Lower leg skin (tissue), 4 donors: Measurements from ENCODE around the gene FAM210A. TPM values are rescaled to one million over a fixed set of nuclear protein-coding genes. Genes with fewer than 3 reads are reported as not detected.
A peak's percentile ranks its signal among the peaks of the same experiment; 100 is the strongest.

ENCODE experiments used
- DNase-seq, 2 donors: peaks; one replicate each; pipeline ENCODE4 v3.0.0-alpha.2; 2019; ENCODE audit warnings: low spot score in 2 of 2
- H3K4me3 ChIP-seq: fragments of 200-600 bp; sonication (generic); 2 replicates; pipeline ENCODE4 v1.5.1; 2017; ENCODE audit warnings: mild to moderate bottlenecking, low read depth; ENCODE audit not compliant: poor library complexity, severe bottlenecking
- POLR2A ChIP-seq, 2 donors: fragments of 450-650 bp; IDR thresholded peaks; one replicate each; pipeline ENCODE4 v1.6.1; 2016 to 2017; ENCODE audit warnings: antibody characterized with exemption in 2 of 2, mild to moderate bottlenecking in 1 of 2, moderate library complexity in 1 of 2
- WGBS, 2 donors: methylation state at CpG; one replicate each; pipeline ENCODE4 v1.1.5; 2018; 5-methylcytosine and 5-hydroxymethylcytosine counted together
- intact Hi-C: fragments of 100-400 bp; cut with DNase I; formaldehyde crosslinking; loops from one replicate; pipeline ENCODE4 v1.15.0; 2023; ENCODE audit warnings: low total_unique reads
- total RNA-seq, 4 donors: library from RNA; depleted of rRNA; stranded (reverse); fragments of >200 nt; gene quantifications; one replicate each; pipeline ENCODE4 v1.1.0, GENCODE V29; 2016
- TF ChIP-seq, protein P1 (sequence below), 3 donors: fragments of 450-650 bp; IDR thresholded peaks; one replicate each; pipeline ENCODE4 v1.5.1; 2016; ENCODE audit warnings: antibody characterized with exemption in 3 of 3, mild to moderate bottlenecking in 3 of 3, moderate library complexity in 2 of 3

FAM210A gene
- total RNA-seq, 4 donors from 2014 or later: 4.9 to 9.7 (median 6.3) TPM

DNA sequence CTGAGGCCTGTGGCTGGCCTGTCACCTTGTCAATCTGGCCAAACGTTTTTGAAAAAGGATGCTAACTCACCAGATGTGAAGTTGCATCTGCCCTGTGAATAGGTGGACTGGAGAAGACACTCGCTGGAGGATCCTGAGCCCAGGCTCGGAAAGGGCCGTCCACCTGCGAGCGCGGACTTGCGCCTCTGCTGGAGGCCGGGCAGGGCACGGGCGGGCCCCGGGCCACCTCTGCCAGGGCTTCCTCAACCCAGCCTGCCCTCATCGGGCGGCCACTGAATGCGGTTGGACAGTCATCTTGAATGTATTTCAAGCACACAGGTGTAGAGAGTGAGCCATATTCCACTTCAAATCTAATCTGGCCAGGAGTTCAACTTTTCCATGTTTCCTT, 83.9 kb downstream of the FAM210A start:
- WGBS, 2 donors: 86 to 87% methylated on average over 15 of the region's 15 CpGs
- intact Hi-C loops: no loop called here
- TF ChIP-seq, protein P1, sequence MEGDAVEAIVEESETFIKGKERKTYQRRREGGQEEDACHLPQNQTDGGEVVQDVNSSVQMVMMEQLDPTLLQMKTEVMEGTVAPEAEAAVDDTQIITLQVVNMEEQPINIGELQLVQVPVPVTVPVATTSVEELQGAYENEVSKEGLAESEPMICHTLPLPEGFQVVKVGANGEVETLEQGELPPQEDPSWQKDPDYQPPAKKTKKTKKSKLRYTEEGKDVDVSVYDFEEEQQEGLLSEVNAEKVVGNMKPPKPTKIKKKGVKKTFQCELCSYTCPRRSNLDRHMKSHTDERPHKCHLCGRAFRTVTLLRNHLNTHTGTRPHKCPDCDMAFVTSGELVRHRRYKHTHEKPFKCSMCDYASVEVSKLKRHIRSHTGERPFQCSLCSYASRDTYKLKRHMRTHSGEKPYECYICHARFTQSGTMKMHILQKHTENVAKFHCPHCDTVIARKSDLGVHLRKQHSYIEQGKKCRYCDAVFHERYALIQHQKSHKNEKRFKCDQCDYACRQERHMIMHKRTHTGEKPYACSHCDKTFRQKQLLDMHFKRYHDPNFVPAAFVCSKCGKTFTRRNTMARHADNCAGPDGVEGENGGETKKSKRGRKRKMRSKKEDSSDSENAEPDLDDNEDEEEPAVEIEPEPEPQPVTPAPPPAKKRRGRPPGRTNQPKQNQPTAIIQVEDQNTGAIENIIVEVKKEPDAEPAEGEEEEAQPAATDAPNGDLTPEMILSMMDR (IDR thresholded peaks at IDR 0.05): no peak
- TF ChIP-seq POLR2A (IDR thresholded peaks at IDR 0.05): no peak
- no peak overlapping the region for H3K4me3 ChIP-seq
- peak in 1 of 2 donors; percentile 63 for DNase-seq

- WGBS, 2 donors: 38 to 44% methylated on average over 62 to 70 of the region's 84 CpGs
- intact Hi-C loops: no loop called here
- TF ChIP-seq, protein P1 (IDR thresholded peaks at IDR 0.05): no peak
- no peak for TF ChIP-seq POLR2A (IDR thresholded peaks at IDR 0.05)
- DNase-seq: peak in 1 of 2 donors; percentile 84
- H3K4me3 ChIP-seq: no peak overlapping the region
Observed at GRCh38 chr18:13641551-13642439, 84.6 kb downstream of the FAM210A start.

- DNase-seq: peak in 1 of 2 donors; percentile 54
- WGBS, 2 donors: 85 to 93% methylated on average over 10 of the region's 10 CpGs
- TF ChIP-seq, protein P1 (IDR thresholded peaks at IDR 0.05): no peak
- no peak for TF ChIP-seq POLR2A (IDR thresholded peaks at IDR 0.05)
- no peak overlapping the region for H3K4me3 ChIP-seq
- intact Hi-C loops: no loop called here
Observed at GRCh38 chr18:13640266-13640860, 86.0 kb downstream of the FAM210A start.

- peak in 1 of 2 donors; percentile 45 for DNase-seq
- 77 to 86% methylated on average over 10 of the region's 10 CpGs for WGBS, 2 donors
Observed at GRCh38 chr18:13638719-13639595, 87.4 kb downstream of the FAM210A start.

GRCh38 chr18:13635046-13635445, 91.3 kb downstream of the FAM210A start:
- H3K4me3 ChIP-seq: no peak overlapping the region
- intact Hi-C loops: no loop called here
- no peak for DNase-seq
- no peak for TF ChIP-seq POLR2A (IDR thresholded peaks at IDR 0.05)
- TF ChIP-seq, protein P1 (IDR thresholded peaks at IDR 0.05): no peak
- 61 to 68% methylated on average over 5 of the region's 5 CpGs for WGBS, 2 donors

More at GRCh38 chr18:13638719-13639595, 87.4 kb downstream of the FAM210A start:
- intact Hi-C loops: no loop called here
- TF ChIP-seq POLR2A (IDR thresholded peaks at IDR 0.05): no peak
- TF ChIP-seq, protein P1 (IDR thresholded peaks at IDR 0.05): no peak
- no peak overlapping the region for H3K4me3 ChIP-seq
